Thyroid gland (tissue), 4 donors: ENCODE data around the gene RAPH1.

Experiments used
- POLR2A ChIP-seq, 2 donors: fragments of 450-650 bp; IDR thresholded peaks; one replicate each; pipeline ENCODE4 v1.6.1; 2017; ENCODE audit warnings: antibody characterized with exemption in 2 of 2, mild to moderate bottlenecking in 2 of 2, moderate library complexity in 1 of 2
- TF ChIP-seq, protein P1 (sequence below), 6 experiments: fragments of 200-600 bp in 3 of 6; fragments of 450-650 bp in 3 of 6; sonication (generic) in 3 of 6; IDR thresholded peaks; one replicate each; pipeline ENCODE4 v1.5.1; 2016 to 2019; ENCODE audit warnings: antibody characterized with exemption in 6 of 6, mild to moderate bottlenecking in 2 of 6, inconsistent platforms in 1 of 6, moderate library complexity in 1 of 6

DNA sequence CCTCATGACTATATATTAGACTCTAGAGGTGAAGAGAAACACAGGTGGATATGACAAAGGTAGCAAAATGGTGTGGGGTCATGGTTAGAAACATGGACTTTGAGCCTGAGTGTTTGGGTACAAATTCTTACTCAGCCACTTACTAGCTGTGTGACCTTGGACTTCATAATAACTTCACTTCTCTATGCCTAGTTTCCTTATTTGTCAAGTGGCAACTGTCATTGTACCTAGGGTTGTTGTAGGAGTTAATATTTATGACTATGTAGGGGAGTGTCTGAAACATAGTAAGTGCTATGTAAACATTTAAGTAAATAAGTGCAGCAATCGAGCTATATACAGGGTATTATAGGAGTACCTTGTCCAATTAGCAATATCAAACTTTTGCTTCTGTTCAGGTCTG lies 49.7 kb upstream of the RAPH1 start:
- TF ChIP-seq, protein P1, sequence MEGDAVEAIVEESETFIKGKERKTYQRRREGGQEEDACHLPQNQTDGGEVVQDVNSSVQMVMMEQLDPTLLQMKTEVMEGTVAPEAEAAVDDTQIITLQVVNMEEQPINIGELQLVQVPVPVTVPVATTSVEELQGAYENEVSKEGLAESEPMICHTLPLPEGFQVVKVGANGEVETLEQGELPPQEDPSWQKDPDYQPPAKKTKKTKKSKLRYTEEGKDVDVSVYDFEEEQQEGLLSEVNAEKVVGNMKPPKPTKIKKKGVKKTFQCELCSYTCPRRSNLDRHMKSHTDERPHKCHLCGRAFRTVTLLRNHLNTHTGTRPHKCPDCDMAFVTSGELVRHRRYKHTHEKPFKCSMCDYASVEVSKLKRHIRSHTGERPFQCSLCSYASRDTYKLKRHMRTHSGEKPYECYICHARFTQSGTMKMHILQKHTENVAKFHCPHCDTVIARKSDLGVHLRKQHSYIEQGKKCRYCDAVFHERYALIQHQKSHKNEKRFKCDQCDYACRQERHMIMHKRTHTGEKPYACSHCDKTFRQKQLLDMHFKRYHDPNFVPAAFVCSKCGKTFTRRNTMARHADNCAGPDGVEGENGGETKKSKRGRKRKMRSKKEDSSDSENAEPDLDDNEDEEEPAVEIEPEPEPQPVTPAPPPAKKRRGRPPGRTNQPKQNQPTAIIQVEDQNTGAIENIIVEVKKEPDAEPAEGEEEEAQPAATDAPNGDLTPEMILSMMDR (IDR thresholded peaks at IDR 0.05), result no peak
- no peak for TF ChIP-seq POLR2A (IDR thresholded peaks at IDR 0.05)
